CD14-positive monocyte (primary cell): ENCODE data around the gene CA5B. TPM values are rescaled to one million over a fixed set of nuclear protein-coding genes. Genes with fewer than 3 reads are reported as not detected.

Source experiments
- DNase-seq, 3 donors: peaks; one replicate each; pipeline ENCODE4 v3.0.0-alpha.2; 2011 to 2022
- H2AFZ ChIP-seq: 2 replicates; pipeline ENCODE4 v1.6.0; 2012; ENCODE audit warnings: mild to moderate bottlenecking, low read depth, low read length, inconsistent platforms; ENCODE audit not compliant: insufficient read depth, poor library complexity, severe bottlenecking
- H3K27ac ChIP-seq, 2 donors: 1 replicate in 1 of 2; 2 replicates in 1 of 2; pipeline ENCODE4 v1.5.1; 2012 to 2013; ENCODE audit warnings: low read length in 2 of 2, control low read depth in 1 of 2, inconsistent platforms in 1 of 2, low read depth in 1 of 2, mild to moderate bottlenecking in 1 of 2
- H3K27me3 ChIP-seq, 2 donors: one replicate each; pipeline versions ENCODE4 v1.6.0 to v1.6.1; 2011 to 2013; ENCODE audit warnings: low read length in 2 of 2; ENCODE audit not compliant: control insufficient read depth in 2 of 2, insufficient read depth in 2 of 2
- H3K36me3 ChIP-seq, 2 donors: replicated peaks in 1 of 2; 1 replicate in 1 of 2; 2 replicates in 1 of 2; pipeline versions ENCODE4 v1.5.1 to v1.6.1; 2012 to 2013; ENCODE audit warnings: low read length in 2 of 2, control low read depth in 1 of 2, inconsistent platforms in 1 of 2, mild to moderate bottlenecking in 1 of 2; ENCODE audit not compliant: insufficient read depth in 2 of 2, control insufficient read depth in 1 of 2
- H3K4me1 ChIP-seq, 2 donors: 1 replicate in 1 of 2; 2 replicates in 1 of 2; pipeline versions ENCODE4 v1.5.1 to v1.6.1; 2012 to 2013; ENCODE audit warnings: low read length in 2 of 2, control low read depth in 1 of 2, inconsistent platforms in 1 of 2, mild to moderate bottlenecking in 1 of 2, moderate library complexity in 1 of 2; ENCODE audit not compliant: insufficient read depth in 2 of 2, control insufficient read depth in 1 of 2
- H3K4me2 ChIP-seq: replicated peaks from 2 replicates; pipeline ENCODE3; 2012; ENCODE audit warnings: low read length, moderate library complexity, mild to moderate bottlenecking; ENCODE audit not compliant: poor library complexity, severe bottlenecking; ENCODE audit errors: extremely low read depth
- H3K4me3 ChIP-seq, 3 experiments: fragments of 200-600 bp in 1 of 3; sonication (generic) in 1 of 3; replicated peaks in 1 of 3; 1 replicate in 2 of 3; 2 replicates in 1 of 3; pipeline ENCODE4 v1.5.1; 2011 to 2013; ENCODE audit warnings: low read length in 3 of 3, mild to moderate bottlenecking in 3 of 3, control low read depth in 2 of 3, low read depth in 2 of 3, inconsistent platforms in 1 of 3, moderate library complexity in 1 of 3
- H3K79me2 ChIP-seq: 2 replicates; pipeline ENCODE4 v1.6.0; 2012; ENCODE audit warnings: mild to moderate bottlenecking, control low read depth, inconsistent platforms, low read length, moderate library complexity; ENCODE audit not compliant: insufficient read depth
- H3K9ac ChIP-seq: 2 replicates; pipeline ENCODE4 v1.6.0; 2017; ENCODE audit warnings: low read length, mild to moderate bottlenecking; ENCODE audit not compliant: insufficient read depth, poor library complexity, severe bottlenecking
- H3K9me3 ChIP-seq, 2 donors: replicated peaks in 1 of 2; 1 replicate in 1 of 2; 2 replicates in 1 of 2; pipeline versions ENCODE4 v1.5.1 to v1.6.1; 2012 to 2013; ENCODE audit warnings: low read length in 2 of 2, control low read depth in 1 of 2; ENCODE audit not compliant: control insufficient read depth in 1 of 2, insufficient read depth in 1 of 2
- H4K20me1 ChIP-seq: 2 replicates; pipeline ENCODE4 v1.6.0; 2012; ENCODE audit warnings: mild to moderate bottlenecking, low read length, control low read depth, moderate library complexity; ENCODE audit not compliant: insufficient read depth
- H3K27ac Mint-ChIP-seq, 7 donors: one replicate each; pipeline ENCODE4 v1.8.0; 2020; ENCODE audit warnings: mild to moderate bottlenecking in 7 of 7, mixed read lengths in 7 of 7, moderate library complexity in 6 of 7, inconsistent platforms in 2 of 7
- H3K27me3 Mint-ChIP-seq, 3 donors: one replicate each; pipeline ENCODE4 v1.8.0; 2021 to 2022; ENCODE audit warnings: low read depth in 3 of 3, mild to moderate bottlenecking in 3 of 3, mixed read lengths in 3 of 3, moderate library complexity in 3 of 3, inconsistent platforms in 1 of 3
- H3K36me3 Mint-ChIP-seq, 2 donors: one replicate each; pipeline ENCODE4 v1.8.0; 2020; ENCODE audit warnings: mixed read lengths in 2 of 2, inconsistent platforms in 1 of 2, mild to moderate bottlenecking in 1 of 2
- H3K4me1 Mint-ChIP-seq: one replicate; pipeline ENCODE4 v1.8.0; 2020; ENCODE audit warnings: mild to moderate bottlenecking, mixed read lengths
- H3K4me3 Mint-ChIP-seq, 2 donors: one replicate each; pipeline ENCODE4 v1.8.0; 2020; ENCODE audit warnings: mild to moderate bottlenecking in 2 of 2, mixed read lengths in 2 of 2, moderate library complexity in 1 of 2
- H3K9me3 Mint-ChIP-seq, 7 donors: one replicate each; pipeline ENCODE4 v1.8.0; 2020 to 2022; ENCODE audit warnings: mixed read lengths in 7 of 7, mild to moderate bottlenecking in 6 of 7, moderate library complexity in 6 of 7, inconsistent platforms in 2 of 7
- WGBS: methylation state at CpG from one replicate; pipeline ENCODE4 v1.1.5; 2013; ENCODE audit warnings: missing lambda C conversion rate; ENCODE audit not compliant: insufficient coverage; 5-methylcytosine and 5-hydroxymethylcytosine counted together
- intact Hi-C, 2 donors: fragments of 100-400 bp; cut with micrococcal nuclease; formaldehyde crosslinking; loops; one replicate each; pipeline versions ENCODE4 v1.15.0 to v1.15.1; 2023
- polyA plus RNA-seq, 3 donors: library from polyadenylated mRNA; depleted of rRNA in 1 of 3; unstranded in 2 of 3; stranded (reverse) in 1 of 3; fragments of 300-500 nt in 2 of 3; fragments of >200 nt in 1 of 3; fragmentation: Illumina TruSeq in 2 of 3; gene quantifications; 1 replicate in 2 of 3; 2 replicates in 1 of 3; pipeline ENCODE4 v1.2.3, GENCODE V29; 2012 to 2021
- TF ChIP-seq, protein P1 (sequence below): fragments of 200-600 bp; IDR thresholded peaks from one replicate; pipeline ENCODE4 v1.8.0; 2022; ENCODE audit warnings: antibody characterized with exemption, mild to moderate bottlenecking

CA5B gene
- polyA plus RNA-seq, 3 donors = 6.2 to 24.4 (median 21.4) TPM

DNA sequence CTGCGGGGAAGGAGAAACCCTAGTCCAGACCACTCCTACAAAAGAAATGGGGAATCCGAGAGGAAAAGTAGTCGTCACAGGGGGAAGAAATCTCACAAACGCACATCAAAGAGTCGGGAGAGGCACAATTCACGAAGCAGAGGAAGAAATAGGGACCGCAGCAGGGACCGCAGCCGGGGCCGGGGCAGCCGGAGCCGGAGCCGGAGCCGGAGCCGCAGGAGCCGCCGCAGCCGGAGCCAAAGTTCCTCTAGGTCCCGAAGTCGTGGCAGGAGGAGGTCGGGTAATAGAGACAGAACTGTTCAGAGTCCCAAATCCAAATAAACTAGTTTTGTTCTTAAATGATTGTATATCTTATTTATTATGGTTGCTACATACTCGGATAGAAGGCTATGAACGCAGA is 84.9 kb downstream of the CA5B start:
- peaks cover 0 to 2% (median 0%) of the 10 kb centered on the region in 7 donors for H3K9me3 Mint-ChIP-seq
- Histone ChIP-seq H3K4me1 (no peaks in the 10 kb centered on the region), H3K4me3 (no peak overlapping the region), H3K79me2 (no peaks in the 10 kb centered on the region), H3K27me3 (peaks cover 0 to 2% of the 10 kb centered on the region in 2 donors), H3K9ac (no peak overlapping the region), H3K9me3 (no peaks in the 10 kb centered on the region), H2AFZ (no peak overlapping the region), H3K4me2 (no peak overlapping the region), H3K36me3 (peaks cover 53 to 98% of the 10 kb centered on the region in 2 donors), H4K20me1 (peaks cover 66% of the 10 kb centered on the region), H3K27ac (no peak overlapping the region)
- WGBS = no CpG with 5 or more reads among the region's 23 CpGs
- H3K27ac Mint-ChIP-seq = peak overlapping the region in 3 of 7 donors; percentile 14 to 68 (median 46)
- H3K4me3 Mint-ChIP-seq = no peak overlapping the region
- H3K27me3 Mint-ChIP-seq = peaks cover 0 to 8% (median 2%) of the 10 kb centered on the region in 3 donors
- TF ChIP-seq, protein P1, sequence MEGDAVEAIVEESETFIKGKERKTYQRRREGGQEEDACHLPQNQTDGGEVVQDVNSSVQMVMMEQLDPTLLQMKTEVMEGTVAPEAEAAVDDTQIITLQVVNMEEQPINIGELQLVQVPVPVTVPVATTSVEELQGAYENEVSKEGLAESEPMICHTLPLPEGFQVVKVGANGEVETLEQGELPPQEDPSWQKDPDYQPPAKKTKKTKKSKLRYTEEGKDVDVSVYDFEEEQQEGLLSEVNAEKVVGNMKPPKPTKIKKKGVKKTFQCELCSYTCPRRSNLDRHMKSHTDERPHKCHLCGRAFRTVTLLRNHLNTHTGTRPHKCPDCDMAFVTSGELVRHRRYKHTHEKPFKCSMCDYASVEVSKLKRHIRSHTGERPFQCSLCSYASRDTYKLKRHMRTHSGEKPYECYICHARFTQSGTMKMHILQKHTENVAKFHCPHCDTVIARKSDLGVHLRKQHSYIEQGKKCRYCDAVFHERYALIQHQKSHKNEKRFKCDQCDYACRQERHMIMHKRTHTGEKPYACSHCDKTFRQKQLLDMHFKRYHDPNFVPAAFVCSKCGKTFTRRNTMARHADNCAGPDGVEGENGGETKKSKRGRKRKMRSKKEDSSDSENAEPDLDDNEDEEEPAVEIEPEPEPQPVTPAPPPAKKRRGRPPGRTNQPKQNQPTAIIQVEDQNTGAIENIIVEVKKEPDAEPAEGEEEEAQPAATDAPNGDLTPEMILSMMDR = no peak
- intact Hi-C loops = no loop called here
- DNase-seq = no peak
- peaks cover 42 to 88% of the 10 kb centered on the region in 2 donors for H3K36me3 Mint-ChIP-seq
- H3K4me1 Mint-ChIP-seq = no peaks in the 10 kb centered on the region

DNA sequence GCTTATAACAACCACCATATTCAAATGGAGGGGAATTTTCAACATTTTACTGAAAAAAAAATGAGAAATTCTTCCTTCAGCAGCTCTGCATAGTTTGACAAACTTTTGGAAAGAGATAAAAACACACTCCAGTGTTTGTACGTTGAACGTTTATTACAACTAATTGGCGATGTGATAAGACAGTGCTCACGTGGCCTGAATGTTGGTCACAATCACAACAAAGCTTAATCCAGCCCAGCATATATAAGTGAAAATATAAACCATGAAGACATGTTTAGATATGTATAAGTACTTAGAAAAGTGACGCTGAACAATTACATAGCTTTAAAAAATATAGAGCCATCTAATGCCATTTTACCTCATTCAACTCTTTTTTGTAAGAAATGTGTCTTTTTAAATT is 87.9 kb downstream of the CA5B start:
- Histone ChIP-seq H3K27ac (no peak overlapping the region), H3K4me1 (no peaks in the 10 kb centered on the region), H3K79me2 (no peaks in the 10 kb centered on the region), H3K36me3 (peaks cover 47 to 94% of the 10 kb centered on the region in 2 donors), H3K4me3 (no peak overlapping the region), H3K9ac (no peak overlapping the region), H2AFZ (no peak overlapping the region), H3K9me3 (no peaks in the 10 kb centered on the region), H4K20me1 (peaks cover 80% of the 10 kb centered on the region), H3K4me2 (no peak overlapping the region), H3K27me3 (peaks cover 0 to 8% of the 10 kb centered on the region in 2 donors)
- H3K9me3 Mint-ChIP-seq = peaks cover 0 to 2% (median 0%) of the 10 kb centered on the region in 7 donors
- H3K4me3 Mint-ChIP-seq = no peak overlapping the region
- peaks cover 1% of the 10 kb centered on the region for H3K4me1 Mint-ChIP-seq
- H3K36me3 Mint-ChIP-seq = peaks cover 39 to 82% of the 10 kb centered on the region in 2 donors
- no CpG with 5 or more reads among the region's 5 CpGs for WGBS
- intact Hi-C loops = no loop called here
- H3K27me3 Mint-ChIP-seq = peaks cover 0 to 14% (median 2%) of the 10 kb centered on the region in 3 donors
- TF ChIP-seq, protein P1 = no peak
- no peak for DNase-seq
- no peak overlapping the region for H3K27ac Mint-ChIP-seq
